NCI-H2227 (cell line): ENCODE data around the gene FGF14.

Experiments used
- DNase-seq: peaks from one replicate; lab custom pipeline; 2025; ENCODE audit not compliant: unreplicated experiment; lab: John Stamatoyannopoulos, UW

Gene FGF14

DNA sequence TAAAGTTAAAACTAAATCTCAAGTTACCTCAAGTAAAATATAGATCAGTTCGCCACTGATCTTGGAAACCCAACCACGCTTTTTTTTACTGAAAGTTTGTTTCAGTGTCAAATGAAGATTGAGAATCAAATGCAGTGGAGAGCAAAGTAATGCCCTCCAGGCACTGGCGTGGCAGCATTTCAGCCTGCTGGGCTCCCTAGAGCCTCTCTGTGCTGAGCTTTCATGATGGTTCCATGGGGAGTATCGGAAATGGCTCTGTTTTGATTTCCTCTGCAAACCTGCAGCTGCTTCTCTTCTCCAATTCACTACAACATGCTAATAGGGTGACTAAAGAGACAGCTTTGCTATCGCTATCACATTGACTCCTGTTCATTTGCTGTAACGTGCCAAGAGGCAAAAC lies 141.6 kb downstream of the FGF14 start:
- DNase-seq: no peak

DNA sequence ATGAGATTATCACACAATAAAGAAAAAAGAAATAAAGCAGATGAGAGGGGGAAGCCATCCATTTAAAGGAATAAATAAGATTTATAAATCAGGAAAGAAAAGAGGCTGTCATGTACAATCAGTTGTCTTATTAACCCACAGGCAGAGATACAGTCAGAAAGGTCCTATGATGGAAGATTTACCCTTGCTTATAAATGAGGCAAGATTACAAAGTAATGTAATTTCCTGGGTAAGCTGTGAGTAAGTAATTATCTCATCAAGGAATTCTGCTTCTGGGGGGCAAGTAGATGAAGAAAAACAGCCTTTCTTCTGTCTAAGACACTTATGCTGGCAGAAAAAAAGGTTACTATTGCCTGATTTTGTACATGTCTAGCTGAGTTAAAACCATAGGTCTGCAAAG lies 146.4 kb downstream of the FGF14 start:
- no peak for DNase-seq

DNA sequence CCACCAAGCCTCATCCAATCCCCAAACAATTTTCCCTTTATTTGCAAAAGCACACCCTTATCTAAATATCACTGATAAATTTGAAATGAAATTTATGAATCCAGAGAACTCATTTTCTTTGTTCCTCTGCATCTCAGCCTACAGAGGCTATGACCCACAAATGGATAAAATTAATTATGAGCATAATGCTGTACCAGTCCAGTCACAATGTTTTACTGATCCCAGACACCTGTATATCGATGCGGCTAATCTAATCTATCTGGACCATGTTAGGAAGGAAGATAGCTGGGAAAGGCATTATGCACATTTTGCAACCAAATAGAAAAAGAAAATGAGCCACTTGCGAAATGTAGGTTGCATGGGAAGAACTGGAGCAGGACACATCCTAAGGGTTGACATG lies 150.0 kb downstream of the FGF14 start:
- DNase-seq: no peak

DNA sequence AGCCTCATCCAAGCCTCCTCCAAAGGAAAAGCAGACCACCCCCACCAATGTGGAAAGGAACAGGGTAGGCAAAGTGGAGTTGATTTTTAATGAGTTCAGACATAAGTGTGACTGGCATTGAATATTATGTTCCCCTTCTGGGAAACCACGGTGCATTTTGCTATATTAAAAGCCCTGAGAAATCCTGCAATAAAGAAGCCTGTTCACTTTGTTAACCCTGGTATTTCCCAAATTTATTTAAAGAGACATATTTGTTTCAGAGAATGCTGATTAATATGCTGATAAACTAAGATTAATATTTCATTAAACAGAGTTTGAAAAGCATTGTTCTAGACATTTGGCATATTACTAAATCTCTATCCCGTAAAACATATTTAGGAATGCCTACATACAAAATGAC lies 151.4 kb downstream of the FGF14 start:
- no peak for DNase-seq

DNA sequence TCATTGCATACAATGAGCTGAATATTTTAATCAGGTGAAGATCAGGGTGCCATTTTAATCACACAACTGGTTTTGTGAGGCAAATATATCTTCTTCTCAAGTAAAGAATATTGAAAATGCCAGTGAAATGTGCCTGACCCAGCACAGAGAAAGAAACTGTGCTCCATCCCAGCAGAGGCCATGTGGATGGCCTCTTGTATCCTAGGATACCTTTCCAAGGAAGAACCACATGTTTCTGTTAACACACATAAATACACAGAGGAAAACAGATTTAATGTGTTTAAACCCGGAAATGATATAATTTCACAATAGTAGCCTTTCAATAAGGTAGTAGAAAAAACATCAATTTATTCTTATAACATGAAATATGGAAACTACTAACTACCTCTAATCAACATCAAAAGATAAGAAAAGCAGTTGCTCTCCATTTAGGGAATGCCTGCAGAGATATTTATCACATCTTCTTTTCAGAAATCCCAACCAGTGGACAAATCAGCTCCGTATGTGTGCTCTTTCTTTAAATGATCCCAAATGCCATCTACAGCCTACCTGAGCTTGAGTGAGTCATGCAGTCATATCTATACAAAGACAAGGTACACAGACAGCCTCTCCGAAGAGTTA lies 157.1 kb downstream of the FGF14 start:
- DNase-seq: no peak

DNA sequence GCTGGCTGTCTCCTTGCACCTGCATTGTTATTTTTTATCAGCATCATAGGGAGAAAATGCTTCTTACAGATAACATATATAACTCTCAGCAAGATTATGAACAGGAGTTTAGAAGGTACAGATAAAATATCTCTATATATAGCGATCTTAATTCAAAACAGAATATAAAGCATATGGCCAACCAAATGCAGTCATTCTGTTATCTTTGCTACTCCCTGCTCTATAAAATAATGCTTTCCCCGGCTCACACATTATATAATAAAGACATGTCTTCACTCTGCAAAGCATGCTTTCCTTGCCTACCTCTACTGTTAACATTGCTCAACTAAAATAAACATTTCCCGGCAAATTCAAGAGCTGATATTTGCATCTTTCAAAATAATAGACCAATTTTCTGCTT lies 161.7 kb downstream of the FGF14 start:
- DNase-seq: no peak

DNA sequence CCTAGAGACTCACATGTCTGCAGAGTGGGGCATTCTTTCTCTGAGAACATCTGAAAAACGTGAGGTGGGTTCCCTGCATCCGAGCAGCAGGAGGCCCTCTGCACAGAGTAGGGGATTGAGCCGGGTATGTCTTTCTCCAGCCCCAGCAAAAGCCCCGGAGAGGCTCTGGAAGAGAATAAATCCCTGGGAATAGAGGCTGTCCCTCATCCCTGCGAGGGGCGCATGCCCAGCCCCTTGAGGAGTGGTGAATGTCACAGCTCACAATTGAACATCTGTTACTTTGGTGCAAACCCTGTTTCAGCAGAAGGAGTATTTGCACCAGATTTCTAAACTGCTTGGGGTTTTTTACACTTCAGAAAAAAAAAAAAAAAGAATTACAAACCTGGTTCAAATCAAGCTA lies 164.6 kb downstream of the FGF14 start:
- no peak for DNase-seq

DNA sequence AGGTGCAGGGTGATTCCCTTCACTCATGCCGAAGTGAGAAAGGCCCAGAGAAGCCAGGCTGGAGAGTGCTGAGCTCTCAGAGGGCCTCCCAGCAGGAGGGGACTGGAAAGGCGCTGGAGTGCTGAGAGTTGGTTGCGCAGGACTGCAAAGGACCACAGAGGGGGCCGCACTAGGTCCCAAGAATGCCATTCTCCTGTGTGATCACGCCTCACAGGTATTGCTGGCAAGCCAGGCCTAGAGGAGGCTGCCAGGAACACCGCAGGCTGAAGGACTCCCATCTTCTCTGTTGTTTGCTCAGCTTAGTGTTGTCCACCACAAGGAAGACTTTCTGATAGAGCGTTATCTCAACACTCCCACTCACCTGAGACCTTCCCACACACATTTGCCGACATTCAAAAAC lies 165.0 kb downstream of the FGF14 start:
- no peak for DNase-seq

DNA sequence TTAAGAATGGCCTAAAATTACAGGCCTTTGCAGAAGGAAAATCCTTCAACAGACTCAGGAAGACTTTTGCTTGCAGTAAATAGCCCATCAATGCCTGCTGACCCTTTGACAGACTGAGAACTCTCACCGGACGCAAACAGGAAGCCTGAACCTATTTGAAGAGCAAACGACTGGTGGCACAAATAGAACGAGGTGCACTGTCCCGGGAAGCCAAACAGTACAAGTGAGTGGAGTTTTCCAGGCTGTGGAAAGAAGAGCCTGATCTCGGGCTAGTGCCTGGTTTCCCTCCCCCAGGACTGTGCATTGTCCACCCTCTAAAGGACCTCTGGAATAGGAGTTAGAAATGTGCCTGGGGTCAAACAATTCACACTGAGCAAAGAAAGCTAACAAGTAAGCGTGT lies 165.5 kb downstream of the FGF14 start:
- no peak for DNase-seq

DNA sequence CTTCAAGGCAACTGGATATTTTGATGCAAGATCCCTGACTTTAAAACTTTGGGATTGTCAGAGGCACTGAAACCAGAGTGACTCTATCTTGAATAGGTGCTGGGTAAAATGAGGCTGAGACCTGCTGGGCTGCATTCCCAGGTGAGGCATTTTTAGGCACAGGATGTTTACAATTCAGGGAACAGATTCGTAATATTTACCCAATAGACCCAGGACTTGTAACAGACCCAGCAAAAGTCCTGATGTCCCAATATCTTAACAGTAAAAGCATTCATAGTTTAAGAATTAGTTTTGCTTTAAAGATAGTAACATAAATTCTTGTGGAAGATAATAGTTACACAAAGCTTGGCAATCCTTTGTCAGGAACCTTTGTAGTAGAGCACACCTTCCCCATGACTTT lies 166.2 kb downstream of the FGF14 start:
- no peak for DNase-seq

DNA sequence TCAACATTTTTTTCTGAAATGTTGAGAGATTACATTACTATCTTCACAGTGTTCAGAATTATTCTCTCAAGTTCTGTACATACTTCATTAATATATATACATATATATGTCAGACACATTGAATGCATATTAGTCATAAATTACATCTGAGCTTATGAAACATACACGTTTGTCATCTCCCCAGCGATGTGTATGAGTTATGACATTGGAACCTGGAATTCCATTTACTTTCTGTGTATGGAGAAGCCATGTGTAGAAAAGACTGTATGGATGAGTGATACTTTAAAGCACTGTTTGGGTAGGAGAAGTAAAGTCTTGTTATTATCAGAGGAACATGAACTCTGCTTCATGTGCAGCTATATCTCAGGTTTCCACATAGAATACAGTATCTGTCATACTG lies 167.2 kb downstream of the FGF14 start:
- no peak for DNase-seq

DNA sequence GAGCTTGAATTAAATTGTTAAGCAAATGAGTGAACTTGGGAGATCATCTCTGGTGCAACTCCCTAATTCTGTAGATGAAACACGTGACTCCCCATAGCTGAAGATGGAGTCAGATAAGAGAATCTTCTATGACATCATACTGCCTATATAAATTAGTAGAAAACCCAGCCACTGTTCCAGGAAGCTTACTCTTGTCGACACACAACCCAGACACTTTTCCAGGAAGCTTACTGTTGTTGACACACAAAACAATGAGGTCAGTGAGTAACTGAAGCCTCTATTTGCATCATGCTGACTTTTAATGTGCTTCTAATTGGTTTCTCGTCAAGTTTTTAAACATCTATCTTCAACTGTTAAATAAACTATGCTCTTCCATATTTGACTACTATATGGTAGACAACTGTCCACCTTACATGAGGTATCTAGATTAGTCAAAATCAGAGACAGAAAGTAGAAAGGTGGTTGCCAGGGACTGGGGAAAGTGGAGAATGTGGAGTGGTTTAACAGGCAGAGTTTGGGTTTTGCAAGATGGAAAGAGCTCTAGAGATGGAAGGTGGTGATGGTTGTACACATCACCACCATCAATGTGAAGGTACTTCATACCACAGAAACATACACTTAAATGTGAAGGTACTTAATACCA lies 168.2 kb downstream of the FGF14 start:
- DNase-seq: no peak

DNA sequence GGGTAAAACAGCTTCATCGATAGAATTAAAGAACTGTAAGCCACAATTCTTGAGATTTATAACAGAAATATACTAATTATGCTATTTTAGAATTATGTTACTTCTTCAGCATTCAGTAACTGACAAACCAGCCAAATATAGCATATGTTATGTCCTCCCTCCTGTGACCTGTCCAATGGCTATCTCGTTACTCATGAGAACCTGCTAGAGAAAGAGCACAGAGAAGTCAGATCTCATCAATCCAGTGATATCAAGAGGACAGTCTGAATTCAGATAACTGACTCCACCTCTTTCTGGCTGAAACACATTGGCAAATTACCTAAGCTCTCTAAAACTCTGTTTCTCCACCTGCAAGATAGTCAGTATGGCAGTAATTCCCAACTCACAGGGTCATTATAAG lies 170.4 kb downstream of the FGF14 start:
- no peak for DNase-seq

DNA sequence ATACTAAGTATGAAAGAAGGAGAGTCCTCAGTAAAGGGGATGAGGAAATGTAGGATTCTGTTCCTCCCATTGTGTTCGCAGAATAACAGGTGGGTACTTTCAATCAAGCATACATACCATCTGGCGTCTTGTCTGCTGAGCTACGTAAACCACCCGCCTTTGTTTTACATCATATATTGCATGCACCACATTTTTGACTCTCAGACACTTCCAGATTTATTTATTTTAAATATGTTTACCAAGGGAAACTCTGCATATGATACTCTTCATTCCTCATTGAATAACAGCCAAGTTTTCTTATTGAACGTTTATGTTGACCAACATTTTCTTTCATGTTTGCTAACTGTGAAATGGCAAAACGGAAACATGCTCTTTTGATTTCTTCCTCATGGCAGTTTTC lies 174.1 kb downstream of the FGF14 start:
- DNase-seq: no peak

DNA sequence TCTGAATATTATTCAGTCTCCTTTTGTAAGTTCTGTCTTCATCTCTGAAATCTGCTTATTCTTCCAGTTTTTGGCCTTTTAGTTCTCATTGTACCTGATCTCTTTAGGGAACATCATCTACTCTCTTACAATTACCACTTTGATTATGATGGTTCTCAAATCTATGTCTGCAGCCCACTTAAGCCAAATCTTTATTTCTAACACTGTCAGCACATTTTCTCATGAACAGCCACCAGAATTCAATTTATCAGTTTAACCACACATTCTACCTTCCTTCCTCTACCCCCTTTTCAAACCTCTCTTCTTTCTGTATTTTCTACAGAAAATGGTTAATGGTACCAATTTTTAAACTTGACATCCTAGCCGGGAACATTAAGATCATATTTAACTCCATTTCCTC lies 175.3 kb downstream of the FGF14 start:
- no peak for DNase-seq

DNA sequence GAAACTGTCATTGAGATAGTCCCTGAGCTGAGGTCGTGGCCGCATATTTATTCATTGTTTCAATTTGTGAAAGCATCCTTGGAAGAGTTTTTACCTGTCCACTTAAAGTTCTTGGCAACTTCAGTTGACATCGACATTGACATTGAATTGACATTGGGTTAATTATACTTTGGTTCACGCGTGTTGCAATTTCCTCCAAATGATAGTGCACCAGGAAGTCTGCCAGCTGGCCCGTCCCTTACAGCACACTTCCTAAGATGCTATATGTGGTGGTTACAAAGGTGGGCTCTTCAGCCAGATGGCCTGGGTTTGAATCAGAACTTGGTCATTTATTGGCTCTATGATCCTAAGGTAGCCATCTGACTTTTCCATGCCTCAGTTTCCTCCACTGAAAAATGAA lies 176.0 kb downstream of the FGF14 start:
- DNase-seq: no peak

DNA sequence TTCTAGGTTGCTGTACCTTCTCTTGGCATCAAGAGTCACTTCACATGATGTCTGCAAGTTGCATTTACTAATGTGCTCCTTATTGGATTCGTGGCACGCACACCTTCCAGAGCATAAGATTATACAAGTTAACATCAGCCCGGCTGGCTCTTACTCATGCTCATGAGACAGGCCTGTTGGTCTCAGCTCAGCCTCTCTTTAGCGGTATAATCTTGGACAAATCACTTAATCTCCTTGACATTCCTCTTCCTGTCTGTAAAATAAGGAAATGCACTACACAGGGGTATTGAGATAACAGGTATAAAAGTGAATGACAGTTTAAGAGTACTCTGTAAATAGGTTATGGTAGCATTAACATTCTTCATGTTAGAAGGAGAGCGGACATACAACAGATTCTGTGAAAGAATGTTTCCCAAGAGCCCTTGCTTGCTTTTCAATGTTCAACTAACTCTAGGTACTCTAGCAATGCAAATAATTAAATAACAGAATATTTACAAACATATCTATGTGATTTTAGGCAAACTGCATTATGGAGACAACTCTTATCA lies 181.1 kb downstream of the FGF14 start:
- DNase-seq: no peak

DNA sequence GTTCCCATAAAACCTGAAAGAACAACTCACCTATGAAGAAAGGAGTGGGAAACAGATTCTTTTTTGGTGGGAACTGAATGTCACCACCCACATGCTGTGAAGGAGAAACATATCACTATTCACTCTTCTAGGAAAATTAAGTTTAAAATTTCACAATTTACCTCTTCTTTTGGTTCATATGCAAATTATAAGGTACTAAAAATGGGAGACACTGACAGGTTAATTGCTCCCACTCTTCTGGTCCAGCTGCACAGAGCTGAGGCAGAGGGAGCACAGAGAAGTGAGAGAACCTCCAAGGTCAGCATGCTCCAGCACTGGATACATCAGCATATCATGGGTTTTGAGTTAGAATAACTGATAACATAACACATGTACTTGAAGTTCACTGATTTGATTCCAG lies 186.9 kb downstream of the FGF14 start:
- no peak for DNase-seq

DNA sequence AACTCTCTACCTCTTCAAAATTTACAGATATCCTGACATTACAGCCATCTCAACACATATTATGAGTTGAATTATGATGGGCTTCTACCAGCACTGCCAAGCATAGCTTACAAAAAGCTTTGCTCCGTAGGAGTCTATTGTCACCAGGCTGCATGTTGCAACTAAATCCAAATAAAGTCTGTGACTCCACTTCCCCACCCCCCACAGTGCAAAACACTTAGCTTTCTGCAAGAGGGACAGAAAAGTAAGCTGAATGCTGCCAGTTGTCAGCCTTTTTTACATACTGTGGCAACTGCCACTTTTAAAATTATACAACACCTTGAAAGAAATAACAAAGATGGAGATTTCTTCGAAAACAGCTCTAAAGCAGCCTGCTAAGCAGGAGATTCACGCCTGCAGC lies 189.1 kb downstream of the FGF14 start:
- no peak for DNase-seq

DNA sequence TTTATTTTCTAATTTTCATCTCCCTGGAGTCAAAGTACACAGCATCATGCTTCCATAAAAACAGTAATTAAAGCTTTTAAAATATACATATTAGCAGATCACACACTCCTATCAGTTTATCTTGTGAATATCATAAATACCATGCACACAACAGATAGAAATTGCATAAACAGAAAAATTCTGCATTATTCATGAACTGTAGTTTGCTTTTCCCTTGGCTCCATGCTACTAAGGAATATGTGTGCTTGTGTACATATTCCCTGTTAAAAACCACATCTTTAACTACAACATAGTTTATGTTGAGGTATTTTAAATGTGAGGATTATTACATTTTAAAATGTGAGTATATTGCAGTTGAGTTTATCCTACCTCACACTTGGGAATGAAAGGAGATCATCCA lies 193.5 kb downstream of the FGF14 start:
- no peak for DNase-seq

DNA sequence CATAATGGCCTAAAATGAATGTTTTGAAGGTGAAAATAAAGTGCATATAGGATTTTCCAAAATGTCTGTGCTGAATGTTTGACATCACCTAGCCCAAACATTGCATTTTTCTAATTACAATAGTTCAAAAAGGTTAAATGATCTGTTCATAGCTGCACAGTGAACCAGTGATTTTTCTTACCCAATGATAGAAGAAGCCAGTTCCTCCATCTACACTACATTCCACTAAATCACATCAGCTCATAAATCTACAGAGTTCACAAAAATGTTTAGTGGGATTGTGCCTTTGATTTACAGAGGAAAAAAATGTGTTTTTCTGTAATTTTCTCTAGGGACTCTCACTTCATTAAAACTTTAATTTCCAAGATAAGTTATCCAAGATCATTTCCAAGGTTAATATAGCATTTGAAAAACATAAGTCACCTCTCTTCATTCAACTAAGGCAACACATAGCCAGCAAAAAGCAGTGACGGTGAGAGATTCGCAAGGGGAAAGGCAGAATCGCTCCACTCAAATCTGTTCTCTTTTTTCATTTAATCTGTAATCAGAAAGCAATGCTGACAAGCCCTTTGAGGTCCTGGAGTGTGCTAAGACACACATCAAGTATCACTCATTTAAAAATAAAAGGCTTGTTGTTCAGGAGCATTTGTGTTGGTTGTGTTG lies 194.0 kb downstream of the FGF14 start:
- DNase-seq: no peak

DNA sequence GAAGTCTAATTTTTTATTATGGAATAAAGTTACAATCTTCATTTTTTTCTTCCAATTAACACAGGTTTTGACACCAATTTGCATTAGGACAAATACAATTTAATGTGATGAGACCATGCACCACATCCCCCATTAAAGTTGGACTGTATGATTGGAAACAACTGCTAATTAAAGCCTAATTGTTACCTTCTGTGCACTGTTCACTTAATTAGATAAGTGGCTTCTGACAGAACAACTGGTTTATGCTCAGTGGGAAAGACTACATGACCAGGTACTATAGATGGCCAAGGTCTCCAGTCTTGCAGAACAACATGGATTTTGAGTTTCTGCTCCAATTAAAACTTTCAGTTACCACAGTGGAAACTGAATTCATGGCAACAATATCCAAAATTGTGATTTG lies 198.1 kb downstream of the FGF14 start:
- DNase-seq: no peak
